Activated T-cell treated with anti-CD3 and anti-CD28 coated beads, Interleukin-2, amount 50 U/mL, for 48 hours (primary cell): ENCODE data around the gene POFUT2.

Experiments used
- DNase-seq, 2 experiments: peaks; one replicate each; pipeline ENCODE4 v3.0.0-alpha.2; 2020

POFUT2 gene

GRCh38 chr21:45262041-45262581, 25.6 kb downstream of the POFUT2 start:
- DNase-seq = no peak

GRCh38 chr21:45261093-45261492, 26.6 kb downstream of the POFUT2 start:
- DNase-seq = no peak

- no peak for DNase-seq
These were observed 27.4 kb downstream of the POFUT2 start for GRCh38 chr21:45260191-45260825.

GRCh38 chr21:45259206-45259840, 28.4 kb downstream of the POFUT2 start:
- peak in 1 of 2 experiments; percentile 6 for DNase-seq

- peak in 1 of 2 experiments; percentile 6 for DNase-seq
These were observed 29.2 kb downstream of the POFUT2 start for GRCh38 chr21:45258466-45258865.

- DNase-seq = peak in 1 of 2 experiments; percentile 9
These were observed 29.9 kb downstream of the POFUT2 start for GRCh38 chr21:45257673-45258341.

- DNase-seq = peak in 1 of 2 experiments; percentile 19
These were observed 30.6 kb downstream of the POFUT2 start for GRCh38 chr21:45256912-45257672.

GRCh38 chr21:45256021-45256911, 31.4 kb downstream of the POFUT2 start:
- peak in 1 of 2 experiments; percentile 17 for DNase-seq

GRCh38 chr21:45255381-45256020, 32.2 kb downstream of the POFUT2 start:
- DNase-seq = peak in 1 of 2 experiments; percentile 21

GRCh38 chr21:45254460-45254930, 33.2 kb downstream of the POFUT2 start:
- DNase-seq = no peak

- DNase-seq = no peak
These were observed 33.8 kb downstream of the POFUT2 start for GRCh38 chr21:45253633-45254459.

- peak in 1 of 2 experiments; percentile 6 for DNase-seq
These were observed 34.5 kb downstream of the POFUT2 start for GRCh38 chr21:45253180-45253579.

GRCh38 chr21:45252448-45252925, 35.2 kb downstream of the POFUT2 start:
- DNase-seq = no peak

- no peak for DNase-seq
These were observed 35.9 kb downstream of the POFUT2 start for GRCh38 chr21:45251635-45252447.

GRCh38 chr21:45250914-45251634, 36.6 kb downstream of the POFUT2 start:
- no peak for DNase-seq

GRCh38 chr21:45250272-45250671, 37.4 kb downstream of the POFUT2 start:
- DNase-seq = no peak

- DNase-seq = no peak
These were observed 38.1 kb downstream of the POFUT2 start for GRCh38 chr21:45249626-45250025.

GRCh38 chr21:45248893-45249381, 38.8 kb downstream of the POFUT2 start:
- DNase-seq = no peak
